SIG-M5 (cell line): ENCODE measurements around the gene ZNF646.
A peak's percentile ranks its signal among the peaks of the same experiment; 100 is the strongest.
"Not testable (repeated sequence)": the region's sequence is repeated elsewhere in the genome, so short reads cannot be mapped to it uniquely, and the experiment has no call there.

Source experiments
- DNase-seq: peaks from one replicate; lab custom pipeline; 2025; lab: John Stamatoyannopoulos, UW

ZNF646 gene

DNA sequence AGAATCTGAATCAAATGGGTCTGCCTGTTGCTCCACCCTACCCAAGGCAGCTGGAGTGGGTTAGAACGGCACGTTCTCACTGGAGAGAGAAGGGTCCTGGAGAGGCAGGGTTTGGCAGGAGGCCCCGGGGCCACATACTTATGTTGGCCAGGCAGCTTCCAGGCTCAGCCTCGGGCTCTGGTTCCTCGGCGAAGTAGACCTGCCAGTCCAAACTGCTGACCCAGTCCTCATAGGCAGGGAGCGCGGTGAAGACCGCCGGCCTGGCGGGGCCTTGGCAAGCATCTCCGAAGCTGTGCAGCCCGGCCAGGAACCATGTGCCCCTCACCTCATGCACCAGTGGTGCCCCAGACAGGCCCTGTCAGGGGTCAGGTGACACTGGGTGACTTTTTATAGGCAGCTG is 9.8 kb downstream of the ZNF646 start:
- no peak for DNase-seq

DNA sequence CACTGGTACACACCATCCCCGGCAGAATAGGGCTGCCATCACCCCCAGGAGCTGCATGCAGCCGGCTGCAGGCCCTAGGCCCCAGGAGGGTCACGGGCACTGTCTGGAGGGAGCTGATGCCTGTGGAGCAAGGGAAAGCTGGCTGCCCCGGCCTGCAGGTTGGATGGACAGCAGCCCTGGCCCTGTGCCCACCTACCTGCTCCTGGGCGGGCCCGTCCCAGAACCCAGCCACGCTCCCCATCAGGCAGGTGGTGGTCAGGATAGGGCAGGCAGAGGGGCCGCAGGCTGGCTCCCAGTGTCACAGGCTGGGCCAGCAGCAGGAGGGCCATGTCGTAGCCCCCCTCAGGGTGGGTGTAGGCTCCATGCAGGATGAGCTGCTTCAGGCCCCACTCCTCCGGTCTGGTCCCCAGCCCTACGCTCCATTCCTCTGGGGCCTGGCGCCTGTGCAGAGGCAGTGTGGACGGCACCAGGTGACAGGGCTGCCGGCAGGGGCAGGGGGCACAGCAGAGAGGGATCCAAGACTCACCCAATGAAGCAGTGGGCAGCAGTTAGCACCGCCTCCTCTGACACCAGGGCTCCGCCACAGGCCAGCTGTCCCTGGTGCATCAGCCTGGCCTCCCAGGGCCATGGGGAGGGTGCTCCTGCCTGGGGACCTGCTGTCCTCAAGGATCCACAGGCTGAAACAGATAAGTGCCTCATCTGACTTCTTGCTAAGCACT is 10.5 kb downstream of the ZNF646 start:
- DNase-seq: no peak

DNA sequence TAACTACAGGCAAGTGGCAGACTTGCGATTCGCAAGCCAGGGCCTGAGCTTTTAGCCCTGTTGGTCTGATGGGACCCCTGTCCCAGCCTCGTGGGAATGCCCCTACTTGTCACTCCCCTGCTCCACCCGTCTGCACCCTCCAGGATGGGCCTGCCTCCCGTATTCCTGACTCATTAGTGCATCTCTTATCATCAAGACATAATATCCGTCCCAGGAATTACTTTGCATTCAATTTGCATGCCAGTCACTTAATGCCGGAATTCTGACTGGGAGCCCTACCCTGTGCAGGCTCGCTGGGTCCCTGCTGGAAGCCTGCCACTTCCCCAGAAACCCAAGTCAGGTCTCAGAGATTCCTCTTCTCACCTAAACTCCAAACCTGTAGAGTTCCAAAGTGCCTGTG is 11.2 kb downstream of the ZNF646 start:
- DNase-seq: no peak

DNA sequence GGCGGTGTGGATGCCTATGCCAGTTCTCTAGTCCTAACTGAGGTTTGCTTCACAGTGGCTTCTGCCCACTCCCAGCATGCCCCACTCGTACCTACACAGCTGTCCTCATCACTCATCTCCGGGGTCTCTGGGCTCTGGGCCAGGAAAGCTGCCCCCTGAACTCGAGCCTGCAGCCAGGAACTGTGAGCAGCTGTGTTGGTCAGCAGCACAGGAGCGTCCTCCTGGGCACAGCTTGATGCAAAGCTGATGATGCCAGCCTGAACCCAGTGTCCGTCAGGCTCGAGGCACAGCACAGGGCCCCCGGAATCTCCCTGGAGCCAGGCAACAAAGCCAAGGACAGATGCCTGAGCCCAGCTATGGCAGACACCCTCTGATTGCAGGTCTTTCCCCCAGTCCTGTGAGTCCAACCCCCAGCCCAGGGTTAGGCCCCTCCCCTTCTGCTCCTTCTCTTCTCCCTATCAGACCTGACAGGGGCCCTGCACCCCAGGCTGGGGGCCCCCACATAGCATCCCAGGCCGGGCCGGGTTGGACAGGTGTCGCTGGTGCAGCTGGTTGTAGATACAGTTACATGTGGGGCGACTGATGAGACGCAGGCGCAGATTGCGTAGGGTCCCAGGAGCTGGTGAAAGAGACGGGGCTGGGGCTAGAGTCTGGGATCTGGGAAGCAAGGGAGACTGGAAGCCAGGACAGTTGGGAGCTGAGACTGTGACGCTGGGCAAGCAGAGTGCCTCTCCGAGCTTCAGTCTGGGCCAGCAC is 11.8 kb downstream of the ZNF646 start:
- DNase-seq: no peak

DNA sequence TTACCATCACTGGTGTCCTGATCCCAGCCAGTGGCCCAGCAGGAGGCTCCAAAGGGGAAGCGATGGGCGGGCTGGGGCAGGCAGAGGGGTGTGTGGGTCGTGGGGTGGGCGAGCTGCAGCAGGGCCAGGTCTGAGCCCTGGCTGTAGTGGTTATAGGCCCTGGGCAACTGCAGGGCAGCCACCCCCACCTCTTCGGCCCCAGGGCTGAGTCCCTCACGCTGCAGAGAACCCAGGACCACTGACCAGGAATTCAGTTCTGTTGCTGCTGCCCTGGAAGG is 12.3 kb downstream of the ZNF646 start:
- DNase-seq: no peak

DNA sequence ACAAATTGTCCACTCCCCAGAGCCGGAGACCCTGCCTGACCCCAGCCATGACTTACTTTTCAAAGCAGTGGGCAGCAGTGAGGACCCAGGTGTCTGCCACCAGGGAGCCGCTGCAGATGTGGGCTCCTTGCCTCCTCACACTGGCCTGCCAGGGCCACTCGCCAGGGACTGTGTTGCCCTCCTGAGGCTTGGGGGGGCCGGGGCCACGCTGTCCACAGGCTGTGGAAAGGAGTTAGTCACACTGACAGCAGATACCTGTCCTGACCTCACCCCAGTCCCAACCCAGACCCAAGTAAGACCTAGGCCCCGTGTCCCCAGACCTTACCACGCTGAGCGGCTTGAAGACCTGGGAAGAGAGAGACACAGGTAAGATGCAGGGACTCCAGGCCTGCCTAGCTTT is 13.3 kb downstream of the ZNF646 start:
- no peak for DNase-seq

DNA sequence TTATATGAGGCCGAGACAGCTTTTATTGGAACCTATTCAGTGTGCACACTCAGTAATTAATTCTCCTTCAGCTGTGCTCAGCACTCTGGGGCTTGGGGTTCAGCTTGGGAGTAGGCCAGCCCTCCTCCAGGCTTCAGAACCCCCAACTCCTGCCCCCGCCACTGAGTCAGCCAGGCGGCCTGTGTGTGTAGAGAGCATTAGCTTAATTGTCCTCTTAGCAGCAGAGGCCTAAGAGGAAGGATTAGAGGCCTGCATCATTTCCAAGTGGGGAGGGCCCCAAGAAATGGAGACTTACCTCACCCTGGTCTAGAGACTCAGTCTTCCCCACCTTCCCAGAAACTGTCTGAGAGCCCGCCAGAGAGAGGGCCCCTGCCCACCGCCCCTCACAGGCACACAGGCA is 13.7 kb downstream of the ZNF646 start:
- no peak for DNase-seq

DNA sequence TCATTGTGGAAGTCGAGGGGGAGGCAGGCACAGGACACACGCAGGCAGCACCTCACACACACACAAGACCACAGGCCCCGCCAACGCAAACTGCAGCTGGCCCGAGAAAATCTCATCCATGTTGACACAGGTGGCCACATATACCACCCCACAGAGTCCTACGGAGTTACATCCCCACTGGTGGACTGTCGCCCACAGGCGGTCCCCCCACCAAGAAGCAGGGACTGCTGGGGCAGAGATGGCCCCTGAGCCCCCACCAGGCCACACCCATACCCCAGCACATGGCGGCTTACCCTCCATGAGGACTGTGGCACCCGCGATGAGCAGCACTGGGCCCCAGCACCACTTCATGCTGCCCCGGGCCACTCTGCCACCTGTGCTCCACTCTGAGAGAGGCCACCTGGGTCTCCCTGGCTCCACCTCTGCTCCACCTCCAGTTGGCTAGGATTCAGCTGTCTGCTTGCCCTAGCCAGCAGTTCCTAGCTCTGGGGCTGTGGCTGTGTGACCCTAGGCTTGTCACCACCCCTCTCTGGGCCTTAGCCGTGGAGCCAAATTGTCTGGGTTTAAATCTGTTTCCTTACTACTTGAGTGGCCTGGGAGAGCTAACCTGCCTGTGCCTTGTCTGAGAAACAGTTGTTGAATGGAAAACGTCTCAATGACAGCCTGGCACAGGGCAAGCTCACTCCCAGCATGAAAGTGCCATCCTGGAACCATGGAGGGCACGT is 14.4 kb downstream of the ZNF646 start, which contains the start of gene PRSS53:
Gene PRSS53, minus strand, starts transcription at position 485 of the 725 bp plus-strand sequence. Its CDS starts 134 bp downstream, at position 351.
- DNase-seq: no peak

DNA sequence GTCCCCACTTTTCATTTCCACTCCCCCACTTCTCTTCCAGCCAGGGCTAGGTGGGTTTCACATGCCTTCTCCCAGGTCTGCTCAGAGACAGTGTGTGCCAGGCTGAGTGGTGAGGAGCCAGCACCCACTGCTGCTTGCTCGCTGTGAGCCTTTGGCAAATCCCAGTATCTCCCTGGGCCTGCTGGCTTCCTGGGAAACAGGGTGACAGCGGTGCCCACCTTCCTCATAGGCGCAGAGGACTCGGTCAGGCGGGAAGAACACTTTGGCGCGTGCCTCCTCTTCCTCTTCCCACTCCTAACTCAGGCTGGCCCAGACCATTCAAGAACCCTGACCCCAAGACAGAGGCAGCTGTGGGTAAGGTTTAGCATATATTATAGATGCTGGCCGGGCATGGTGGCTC is 15.0 kb downstream of the ZNF646 start:
- no peak for DNase-seq

DNA sequence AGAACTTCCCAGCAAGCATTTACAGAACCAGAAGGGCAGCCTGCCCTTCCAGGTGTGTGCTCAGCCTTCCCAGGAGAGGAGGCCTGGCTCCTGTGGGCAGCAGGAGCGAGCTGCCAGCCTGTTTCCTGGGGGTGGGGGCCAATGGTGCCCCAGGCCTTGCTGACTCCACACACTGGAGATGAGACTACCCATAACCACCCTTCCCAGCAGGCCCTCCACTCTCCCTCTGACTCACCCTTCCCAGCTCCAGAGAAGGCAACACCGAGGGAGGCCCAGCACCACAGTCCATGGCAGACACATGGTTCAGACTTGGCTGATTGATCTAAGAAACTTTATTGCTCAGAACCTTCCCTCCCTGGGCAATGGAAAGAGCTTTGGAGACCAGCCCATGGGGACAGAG is 16.3 kb downstream of the ZNF646 start:
- DNase-seq: no peak

DNA sequence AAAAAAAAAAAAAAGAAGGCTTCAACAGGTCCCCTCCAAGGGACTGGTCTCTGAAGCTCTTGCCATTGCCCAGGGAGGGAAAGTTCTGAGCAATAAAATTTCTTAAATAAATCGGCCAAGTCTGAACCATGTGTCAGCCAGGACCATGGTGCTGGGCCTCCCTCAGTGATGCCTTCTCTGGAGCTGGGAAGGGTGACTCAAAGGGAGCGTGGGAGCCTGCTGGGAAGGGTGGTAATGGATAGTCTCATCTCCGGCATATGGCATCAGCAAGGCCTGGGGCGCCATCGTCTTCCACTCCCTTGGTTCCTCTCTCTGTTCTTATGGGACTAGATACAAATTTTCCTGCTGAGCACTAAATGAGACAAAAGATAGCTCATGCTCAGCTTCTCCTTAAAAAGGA is 18.1 kb downstream of the ZNF646 start:
- DNase-seq: no peak

DNA sequence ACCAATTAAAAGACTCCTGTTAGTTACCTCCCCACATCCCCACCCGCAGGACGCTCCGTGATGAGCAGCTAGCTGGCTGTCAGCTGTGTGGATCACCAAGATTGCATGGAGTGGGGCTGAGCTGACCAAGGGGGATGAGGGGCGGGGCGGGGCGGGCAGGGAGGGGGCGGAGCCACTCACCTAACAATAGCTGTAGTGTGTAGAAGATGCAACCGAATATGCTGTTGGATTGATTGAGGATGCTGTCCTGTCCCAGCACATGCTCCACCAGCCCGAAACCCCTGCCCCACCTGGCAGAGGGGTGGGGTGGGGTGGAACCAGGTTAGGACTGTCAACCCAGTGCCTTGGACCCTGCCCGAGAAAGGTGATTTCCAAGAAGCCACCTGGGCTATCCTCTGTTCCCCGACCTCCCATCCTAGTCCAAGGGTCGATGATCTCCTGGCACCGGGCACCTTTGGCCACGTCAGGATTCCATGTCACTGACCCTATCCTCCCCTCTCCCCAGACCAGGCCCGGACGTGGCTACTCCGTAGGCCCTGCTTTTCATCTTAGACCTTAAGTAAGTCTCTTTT is 19.0 kb downstream of the ZNF646 start:
- no peak for DNase-seq

DNA sequence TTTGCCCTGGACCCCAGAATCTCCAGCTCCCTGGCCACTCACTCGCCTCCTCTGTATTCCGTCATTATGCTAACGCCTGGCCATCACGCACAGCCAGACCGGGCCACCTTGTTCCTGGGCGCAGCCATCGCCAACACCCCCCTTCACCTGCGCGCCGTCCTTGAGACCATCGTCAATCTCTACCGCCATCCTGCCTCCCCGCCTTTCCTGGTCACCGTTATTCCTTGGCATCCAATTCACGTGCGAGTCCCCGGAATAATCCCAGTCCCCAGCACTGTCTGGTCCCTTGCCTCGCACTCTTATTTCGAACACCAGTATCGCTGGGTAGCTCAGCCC is 19.8 kb downstream of the ZNF646 start:
- no peak for DNase-seq

DNA sequence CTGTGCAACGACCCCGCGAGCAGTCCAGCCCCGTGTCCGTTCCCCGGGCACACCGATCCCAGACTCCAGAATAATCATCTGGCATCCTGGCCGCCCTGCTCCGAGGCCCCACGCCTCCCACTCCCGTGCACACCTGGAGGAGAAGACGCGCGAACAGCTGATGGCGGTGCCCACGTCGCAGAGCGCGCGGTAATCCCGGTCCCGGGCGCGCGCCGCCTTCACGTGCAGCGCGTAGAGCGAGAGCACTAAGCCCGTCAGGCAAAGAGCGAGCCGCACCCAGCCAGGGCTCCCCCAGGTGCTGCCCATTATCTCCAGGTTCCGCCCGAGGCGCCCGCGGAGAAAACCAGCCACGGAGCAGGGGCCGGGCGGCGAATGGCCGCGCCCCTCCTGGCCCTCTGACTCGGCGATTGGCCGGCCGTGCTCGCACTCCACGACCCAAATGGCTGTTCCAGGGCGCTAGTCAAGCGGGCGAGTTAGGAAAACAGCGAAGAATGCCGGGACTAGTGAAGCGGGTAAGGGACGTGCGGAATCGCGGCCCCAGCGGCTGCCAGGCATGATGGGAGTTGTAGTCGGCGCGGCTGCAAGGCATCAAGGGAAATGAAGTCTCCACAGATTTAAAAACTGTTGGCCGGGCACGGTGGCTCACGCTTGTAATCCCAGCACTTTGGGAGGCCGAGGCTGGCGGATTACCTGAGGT is 20.4 kb downstream of the ZNF646 start, which contains the start of gene VKORC1:
Gene VKORC1, minus strand, starts transcription at position 374 of the 697 bp plus-strand sequence. Its CDS starts 68 bp downstream, at position 306.
- peak; percentile 91 for DNase-seq

DNA sequence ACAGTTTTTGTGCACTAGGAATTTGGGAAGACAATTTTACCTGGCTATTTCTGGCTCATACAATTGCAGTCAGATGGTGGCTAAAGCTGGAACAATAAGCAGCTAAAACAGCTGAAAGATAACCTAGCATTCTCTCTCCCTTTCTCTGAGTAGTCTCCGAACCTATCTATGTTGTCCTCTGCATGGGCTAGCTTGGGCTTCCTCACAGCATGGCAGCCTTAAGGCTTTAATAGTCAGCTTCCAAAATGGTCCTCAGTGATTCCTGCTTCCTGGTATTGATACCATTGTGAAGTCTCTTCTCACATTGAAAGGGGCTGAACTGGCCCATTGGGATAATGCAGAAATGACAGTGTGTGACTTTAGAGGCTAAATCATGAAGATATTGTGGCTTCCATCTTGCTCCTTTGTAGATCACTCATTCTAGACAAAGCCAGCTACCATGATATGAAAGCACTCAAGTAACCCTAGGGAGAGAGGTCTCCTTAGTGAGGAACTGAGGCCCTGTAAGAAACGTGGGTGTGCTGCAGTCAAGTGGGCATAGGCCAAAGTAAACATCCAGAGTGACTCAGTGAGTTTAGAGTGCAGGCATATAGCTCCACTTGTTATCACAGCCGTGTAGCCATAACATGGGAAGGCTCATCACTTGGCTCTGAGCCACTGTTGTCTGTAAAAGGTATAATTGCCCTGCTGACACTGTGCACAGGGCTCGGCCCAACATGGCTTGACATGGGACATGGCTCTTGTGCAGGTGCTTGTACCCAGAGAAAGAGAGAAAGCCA is 25.8 kb downstream of the ZNF646 start:
- no peak for DNase-seq

DNA sequence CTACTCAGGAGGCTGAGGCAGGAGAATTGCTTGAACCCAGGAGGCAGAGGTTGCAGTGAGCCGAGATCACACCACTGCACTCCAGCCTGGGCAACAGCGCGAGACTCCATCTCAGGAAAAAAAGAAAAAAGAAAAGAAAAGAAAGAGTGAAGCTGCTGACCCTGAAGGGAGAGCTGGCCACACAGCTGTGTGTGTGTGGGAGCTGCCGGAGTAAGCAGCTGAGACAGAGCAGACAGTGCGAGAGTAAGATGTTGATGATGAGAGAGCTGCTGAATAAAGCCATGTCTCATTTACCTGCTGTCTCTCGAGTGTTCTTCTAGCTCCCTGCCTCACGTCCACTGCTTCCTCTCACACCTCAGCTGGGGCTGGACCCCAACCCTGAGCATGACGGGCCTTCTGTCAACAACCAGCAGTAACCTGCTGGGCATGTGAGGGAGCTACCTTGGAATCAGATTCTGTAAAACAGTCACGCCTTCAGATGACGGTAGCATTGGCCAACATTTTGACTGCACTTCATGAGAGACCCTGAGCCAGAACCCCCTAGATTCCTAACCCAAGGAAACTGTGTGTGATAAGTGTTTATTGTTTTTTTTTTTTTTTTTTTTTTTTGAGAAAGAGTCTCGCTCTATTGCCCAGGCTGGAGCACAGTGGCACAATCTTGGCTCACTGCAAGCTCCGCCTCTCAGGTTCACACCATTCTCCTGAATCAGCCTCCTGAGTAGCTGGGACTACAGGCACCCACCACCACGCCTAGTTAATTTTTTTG is 26.8 kb downstream of the ZNF646 start:
- DNase-seq: not testable (repeated sequence)

DNA sequence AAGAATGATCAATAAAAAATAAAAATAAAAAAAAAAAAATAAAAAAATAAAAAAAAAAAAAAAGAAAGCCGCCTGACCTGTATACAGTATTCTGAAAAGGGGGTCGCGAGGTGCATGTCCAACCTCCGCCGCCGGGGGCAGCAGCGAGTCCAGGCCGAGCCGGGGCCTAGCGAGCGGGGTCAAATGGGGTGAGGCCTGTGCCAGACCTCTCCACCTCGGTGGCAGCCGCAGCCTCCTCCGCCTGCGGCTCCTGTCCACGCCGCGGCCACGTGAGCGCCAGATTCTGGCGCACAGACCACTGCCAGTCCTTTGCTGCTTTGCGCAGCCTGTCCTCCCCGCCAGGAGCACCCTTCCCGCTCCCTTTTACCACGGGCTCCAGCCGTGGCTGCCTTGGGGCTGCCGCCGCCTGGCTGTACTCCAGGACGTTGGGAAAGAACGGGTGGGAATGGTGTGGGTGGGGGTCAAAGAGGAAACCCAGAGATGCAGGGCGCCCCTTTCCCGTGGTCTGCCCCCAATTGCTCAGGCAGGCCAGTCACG is 31.5 kb downstream of the ZNF646 start:
- no peak for DNase-seq

DNA sequence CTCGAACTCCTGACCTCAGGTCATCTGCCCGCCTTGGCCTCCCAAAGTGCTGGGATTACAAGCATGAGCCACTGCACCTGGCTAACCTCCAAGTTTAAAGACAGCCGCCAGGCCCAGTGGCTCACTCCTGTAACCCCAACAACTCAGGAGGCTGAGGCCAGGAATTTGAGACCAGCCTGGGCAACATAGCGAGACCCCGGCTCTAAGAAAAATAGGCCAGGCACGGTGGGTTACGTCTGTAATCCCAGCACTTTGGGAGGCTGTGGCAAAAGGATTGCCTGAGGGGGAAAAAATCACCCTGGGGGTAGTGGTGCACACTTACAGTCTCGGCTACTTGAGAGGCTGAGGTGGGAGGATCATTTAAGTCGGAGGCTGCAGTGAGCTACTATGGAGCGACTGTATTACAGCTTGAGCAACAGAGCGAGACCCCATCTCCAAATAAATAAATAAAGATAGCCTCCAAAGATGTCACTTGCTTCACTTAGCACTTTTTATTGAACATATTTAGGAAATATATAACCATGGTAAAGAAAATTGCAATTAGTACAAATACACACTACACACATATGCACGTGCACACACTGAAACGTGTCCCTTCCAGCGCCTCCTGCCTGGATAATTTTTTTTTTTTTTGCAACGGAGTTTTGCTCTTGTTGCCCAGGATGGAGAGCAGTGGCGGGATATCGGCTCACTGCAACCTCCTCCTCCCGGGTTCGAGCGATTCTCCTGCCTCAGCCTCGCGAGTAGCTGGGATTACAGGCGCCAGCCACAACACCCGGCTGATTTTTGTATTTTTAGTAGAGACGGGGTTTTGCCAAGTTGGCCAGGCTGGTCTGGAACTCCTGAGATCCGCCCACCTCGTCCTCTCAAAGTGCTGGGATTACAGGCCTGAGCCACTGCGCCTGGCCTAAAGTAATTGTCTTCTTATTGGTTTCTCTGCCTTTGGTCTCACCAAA is 32.6 kb downstream of the ZNF646 start:
- DNase-seq: no peak

DNA sequence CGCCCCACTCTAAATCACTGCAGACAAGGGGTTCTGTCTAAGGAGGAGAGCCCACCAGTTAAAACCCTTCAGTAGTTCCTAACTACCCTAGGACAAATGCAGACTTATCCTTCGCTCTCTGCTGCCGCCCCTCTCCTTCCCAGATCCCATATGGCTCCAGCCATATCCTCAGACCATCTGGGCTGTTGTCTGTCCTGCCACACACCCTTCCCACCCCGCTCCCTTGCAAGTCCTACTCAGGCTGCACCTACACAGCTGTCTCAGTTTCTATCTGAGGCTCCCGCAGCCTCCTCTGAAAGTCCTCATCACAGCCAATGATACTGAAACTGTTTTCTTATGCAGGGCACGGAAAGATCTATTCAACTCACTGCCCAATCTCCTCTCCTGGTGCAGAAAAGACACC is 33.2 kb downstream of the ZNF646 start:
- no peak for DNase-seq
